A549 treated with Hydrocortisone at 1 μM for 4 hours (cell line): Measurements from ENCODE around the gene FAM98C. TPM values are rescaled to one million over a fixed set of nuclear protein-coding genes. Genes with fewer than 3 reads are reported as not detected.

Experiments used
- total RNA-seq: library from RNA; stranded (reverse); fragments of 200-300 nt; extraction: Qiagen RNA extraction; gene quantifications from 5 replicates; pipeline ENCODE4 v1.2.3, GENCODE V29; 2022

Gene FAM98C
- 16.9 to 27.2 TPM (median 24.5 TPM) in 5 replicates for total RNA-seq

DNA sequence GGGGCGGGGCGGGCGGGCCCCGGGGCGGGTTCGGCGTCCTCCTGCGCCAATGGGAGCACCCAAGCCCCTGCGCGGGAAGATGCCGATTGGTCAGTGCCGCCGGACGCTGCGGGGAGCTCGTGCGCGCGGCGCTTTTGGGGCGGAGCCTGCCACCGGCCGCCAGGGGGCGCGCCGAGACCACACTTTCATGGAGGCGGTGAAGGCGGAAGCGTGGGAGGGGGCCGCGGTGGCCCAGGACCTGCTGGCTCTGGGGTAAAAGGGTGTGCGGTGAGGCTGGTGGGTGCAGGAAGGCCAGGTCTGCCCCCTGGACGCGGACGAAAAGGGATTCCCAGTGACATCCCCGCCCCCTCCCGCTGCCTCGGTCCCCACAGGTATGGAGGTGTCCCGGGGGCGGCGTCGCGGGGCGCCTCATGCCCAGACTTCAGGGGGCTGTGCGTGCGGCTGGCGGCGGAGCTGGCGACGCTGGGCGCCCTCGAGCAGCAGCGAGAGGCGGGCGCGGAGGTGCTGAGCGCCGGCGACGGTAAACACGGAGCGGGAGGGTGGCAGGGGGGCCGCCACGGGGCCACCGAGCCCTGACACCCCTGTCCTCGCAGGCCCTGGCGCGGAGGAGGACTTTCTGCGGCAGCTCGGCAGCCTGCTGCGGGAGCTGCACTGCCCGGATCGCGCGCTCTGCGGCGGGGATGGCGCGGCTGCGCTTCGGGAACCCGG lies at the start of gene FAM98C:
FAM98C (plus strand) TSS at position 127 of the 708 bp plus-strand sequence; CDS start at position 188, 61 bp downstream.

GRCh38 chr19:38374332-38375097 lies 28.4 kb upstream of the FAM98C start, which contains the start of gene PSMD8:
TSS of gene PSMD8 (plus strand) at chr19:38374571. CDS start at chr19:38374602, 31 bp downstream.

GRCh38 chr19:38387550-38388348 lies 15.1 kb upstream of the FAM98C start, which contains the start of gene GGN:
TSS of gene GGN (minus strand) at chr19:38388034. CDS start at chr19:38387261, 773 bp downstream.

GRCh38 chr19:38388349-38389100 lies 14.4 kb upstream of the FAM98C start, which contains the start of gene SPRED3:
TSS of gene SPRED3 (plus strand) at chr19:38388697. CDS start at chr19:38390303, 1,606 bp downstream.

DNA sequence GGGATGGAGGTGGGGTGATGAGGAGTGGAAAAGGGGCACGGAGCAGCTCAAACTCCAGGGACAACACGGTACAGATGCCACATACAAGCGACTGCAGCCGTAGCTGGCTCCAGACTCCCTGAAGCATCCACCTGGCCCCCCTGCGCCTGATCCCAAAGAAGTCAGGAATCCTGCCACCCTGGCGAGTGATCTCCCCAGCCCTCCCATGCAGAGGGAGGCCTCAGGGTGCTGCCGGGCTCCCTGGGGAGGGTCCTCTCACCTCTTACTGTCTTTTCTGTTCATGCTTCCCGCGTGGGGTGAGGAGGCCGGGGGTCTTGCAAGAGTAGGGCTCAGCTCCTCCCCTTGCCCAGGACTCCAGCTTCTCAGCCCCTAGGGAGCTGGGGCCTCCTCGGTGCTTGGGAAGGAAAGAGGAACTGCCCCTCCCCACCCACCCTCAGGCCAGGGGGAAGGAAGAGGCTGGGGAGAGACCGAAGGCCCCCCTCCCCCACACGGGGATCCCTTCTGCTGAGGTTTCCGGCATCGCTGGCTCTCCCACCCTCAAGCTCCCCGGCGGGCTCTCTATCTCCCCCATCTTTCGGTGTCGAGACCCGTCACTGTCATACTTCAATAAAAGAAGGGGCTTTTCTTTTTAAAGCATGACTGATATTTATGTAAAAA lies 23.0 kb downstream of the FAM98C start, which contains the start of gene RASGRP4:
RASGRP4 (minus strand) TSS at position 410 of the 657 bp plus-strand sequence; CDS start at position 282, 128 bp downstream.

DNA sequence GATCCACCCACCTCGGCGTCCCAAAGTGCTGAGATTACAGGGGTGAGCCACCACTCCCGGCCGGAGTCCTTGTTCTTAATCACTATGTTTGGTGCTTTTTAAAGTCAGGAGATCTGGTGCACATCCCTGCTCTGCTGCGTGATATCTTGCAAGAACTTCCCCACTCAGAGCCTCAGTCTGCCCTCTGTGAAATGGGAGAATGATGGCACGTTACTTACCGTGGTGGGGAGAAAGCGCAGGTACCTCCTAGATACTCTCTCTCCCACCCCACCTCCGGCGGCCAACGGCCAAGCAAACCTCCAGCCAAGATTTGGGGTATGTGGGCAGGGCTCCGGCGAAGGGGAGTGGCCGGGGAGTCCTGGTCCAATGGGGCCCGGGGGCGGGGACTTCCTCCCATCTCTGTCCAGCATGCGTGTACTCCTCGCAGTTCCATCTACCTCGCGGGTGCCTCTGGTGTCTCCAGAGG lies 30.4 kb downstream of the FAM98C start, which contains the start of gene RYR1:
RYR1 (plus strand) TSS at position 424 of the 466 bp plus-strand sequence. CDS start 139 bp downstream, outside the sequence.

Other genes with a start within 250 kb of the FAM98C start
- gene DPF1, start 178.9 kb upstream of the FAM98C start, total RNA-seq = 4.2 to 5.0 TPM (median 4.6 TPM) in 5 replicates
- gene PPP1R14A, start 146.7 kb upstream of the FAM98C start, total RNA-seq = 58.9 to 102 TPM (median 91.8 TPM) in 5 replicates
- gene SPINT2, start 138.5 kb upstream of the FAM98C start, total RNA-seq = 237 to 348 TPM (median 322 TPM) in 5 replicates
- 524 to 789 TPM (median 709 TPM) in 5 replicates for gene C19orf33, start 98.8 kb upstream of the FAM98C start, total RNA-seq
- gene YIF1B, start 87.1 kb upstream of the FAM98C start, total RNA-seq = 99.8 to 131 TPM (median 129 TPM) in 5 replicates
- 3.4 to 4.7 TPM (median 4.6 TPM) in 5 replicates for gene KCNK6, start 83.2 kb upstream of the FAM98C start, total RNA-seq
- gene CATSPERG, start 67.3 kb upstream of the FAM98C start, total RNA-seq = 0.99 to 1.7 TPM (median 1.1 TPM) in 5 replicates
- 451 to 530 TPM (median 488 TPM) in 5 replicates for gene PSMD8, start 28.5 kb upstream of the FAM98C start, total RNA-seq
- gene GGN, start 15.1 kb upstream of the FAM98C start, total RNA-seq = 0.08 to 0.47 TPM (median 0.29 TPM) in 5 replicates
- gene SPRED3, start 14.4 kb upstream of the FAM98C start, total RNA-seq = 1.7 to 2.7 TPM (median 2.5 TPM) in 5 replicates
- gene RASGRP4, start 23.1 kb downstream of the FAM98C start, total RNA-seq = 0.05 to 0.06 TPM in 2 of 5 replicates, not detected in the others
- 5.2 to 6.8 TPM (median 6.4 TPM) in 5 replicates for gene RYR1, start 30.6 kb downstream of the FAM98C start, total RNA-seq
- gene MAP4K1, start 214.9 kb downstream of the FAM98C start, total RNA-seq = 0.62 to 2.4 TPM (median 1.2 TPM) in 5 replicates
- gene EIF3K, start 216.1 kb downstream of the FAM98C start, total RNA-seq = 695 to 942 TPM (median 726 TPM) in 5 replicates
- 1,021 to 1,126 TPM (median 1,096 TPM) in 5 replicates for gene ACTN4, start 244.6 kb downstream of the FAM98C start, total RNA-seq